Spleen (tissue), 7 donors: Measurements from ENCODE around the gene OPRM1.

Source experiments
- CTCF ChIP-seq, 11 experiments: fragments of 200-600 bp in 7 of 11; fragments of 450-650 bp in 4 of 11; sonication (generic) in 4 of 11; IDR thresholded peaks in 8 of 11; conservative IDR thresholded peaks in 3 of 11; 1 replicate in 7 of 11; 2 replicates in 4 of 11; pipeline versions ENCODE4 v1.4.0 to v1.8.0; 2016 to 2021; ENCODE audit warnings: antibody characterized with exemption in 11 of 11, inconsistent platforms in 4 of 11, mild to moderate bottlenecking in 1 of 11
- POLR2A ChIP-seq, 3 donors: fragments of 450-650 bp; IDR thresholded peaks; one replicate each; pipeline ENCODE4 v1.5.1; 2017; ENCODE audit warnings: antibody characterized with exemption in 3 of 3, mild to moderate bottlenecking in 1 of 3
- donor health status: DM: no; HTN: no; CAD: no; lungs with moderate emphysema.
- donor health status: DM: no; HTN: no; CAD: no.
- donor health status: DM: no; HTN: no; CAD: no.

- TF ChIP-seq POLR2A (IDR thresholded peaks at IDR 0.05), result no peak
- TF ChIP-seq CTCF (IDR thresholded peaks at IDR 0.05 in 8 of 11, conservative IDR thresholded peaks at IDR 0.05 in 3 of 11), result no peak
These were observed 37.4 kb upstream of the OPRM1 start for GRCh38 chr6:154001494-154002285.
